ENCODE data around the gene TSPOAP1.

TSPOAP1 gene

DNA sequence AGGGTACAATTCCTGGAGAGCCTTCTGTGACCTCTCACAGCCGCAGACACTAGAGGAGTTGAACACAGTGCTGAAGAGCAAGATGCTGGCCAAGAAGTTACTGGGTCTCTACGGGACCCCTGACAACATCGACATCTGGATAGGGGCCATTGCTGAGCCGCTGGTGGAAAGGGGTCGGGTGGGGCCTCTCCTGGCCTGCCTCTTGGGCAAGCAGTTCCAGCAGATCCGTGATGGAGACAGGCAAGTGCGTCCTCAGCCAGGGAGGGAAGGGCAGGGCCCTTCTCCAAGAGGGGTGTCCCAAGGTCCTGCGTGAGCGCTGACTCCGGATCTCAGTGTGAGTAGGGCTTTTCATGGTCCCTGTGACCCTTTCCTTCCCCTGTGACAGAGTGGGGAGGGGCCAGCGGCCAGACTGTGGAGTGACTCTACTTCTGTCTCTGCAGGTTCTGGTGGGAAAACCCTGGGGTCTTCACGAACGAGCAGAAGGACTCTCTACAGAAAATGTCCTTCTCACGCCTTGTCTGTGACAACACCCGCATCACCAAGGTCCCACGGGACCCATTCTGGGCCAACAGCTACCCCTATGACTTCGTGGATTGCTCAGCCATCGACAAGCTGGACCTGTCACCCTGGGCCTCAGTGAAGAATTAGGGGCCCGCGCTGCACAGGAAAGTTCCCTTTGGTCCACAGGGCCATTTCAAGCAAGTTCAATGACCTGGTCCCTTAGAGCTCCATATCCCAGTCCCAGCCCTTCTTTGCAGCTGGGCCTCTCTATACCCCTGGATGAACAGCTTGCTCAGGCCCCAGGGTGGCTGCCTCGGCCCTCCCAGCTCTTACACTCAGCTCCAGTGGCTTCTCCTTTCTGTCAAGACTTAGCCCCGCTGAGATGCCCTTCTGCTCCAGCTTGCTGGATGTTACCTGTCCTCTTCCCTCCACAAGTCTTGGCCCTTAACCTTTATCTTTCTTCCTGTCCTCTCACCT is 61.0 kb downstream of the TSPOAP1 start:
- Histone ChIP-seq H2BK15ac (ENCODE audit: low read depth, poor library complexity, severe bottlenecking) (no peak overlapping the region), H3K4ac (ENCODE audit: low read depth in 1 of 2, low read length in 2 of 2) (no peak overlapping the region), H3K23ac (ENCODE audit: low read length in 2 of 2) (no peak overlapping the region), H3K27ac (ENCODE audit: low read length, poor library complexity, severe bottlenecking) (no peak overlapping the region), H3K4me2 (ENCODE audit: low read length, poor library complexity, severe bottlenecking) (no peak overlapping the region), H3K18ac (ENCODE audit: low read depth in 1 of 2, low read length in 2 of 2) (no peak overlapping the region), H3K79me1 (replicated peaks; ENCODE audit: low read length, poor library complexity, severe bottlenecking) (no peaks in the 10 kb centered on the region), H3K27me3 (ENCODE audit: control insufficient read depth in 1 of 2, insufficient read depth in 1 of 2, low read length in 2 of 2) (peaks cover 34 to 52% of the 10 kb centered on the region in 2 experiments), H3K9me3 (ENCODE audit: control insufficient read depth, low read length) (no peaks in the 10 kb centered on the region), H3K14ac (ENCODE audit: low read length in 2 of 2) (no peak overlapping the region), H3K36me3 (ENCODE audit: control insufficient read depth in 1 of 2, insufficient read depth in 2 of 2, low read depth in 1 of 2, low read length in 2 of 2) (no peaks in the 10 kb centered on the region), H2BK120ac (ENCODE audit: low read depth, low read length) (no peak overlapping the region), H3K4me1 (ENCODE audit: control insufficient read depth, insufficient read depth, low read depth, low read length) (no peaks in the 10 kb centered on the region), H2BK5ac (ENCODE audit: low read depth, low read length, poor library complexity, severe bottlenecking) (no peak overlapping the region), H3K4me3 (ENCODE audit: insufficient read depth in 1 of 2, low read depth in 1 of 2, low read length in 2 of 2) (no peak overlapping the region), H2AFZ (ENCODE audit: low read depth, low read length) (no peak overlapping the region), H2BK12ac (ENCODE audit: low read length in 2 of 2) (no peak overlapping the region), H2AK5ac (ENCODE audit: low read length, severe bottlenecking) (no peak overlapping the region), H3K9ac (ENCODE audit: low read length) (no peak overlapping the region), H4K91ac (ENCODE audit: low read length) (no peak overlapping the region), H4K8ac (ENCODE audit: low read length) (no peak overlapping the region)
- DNase-seq, result no peak
- WGBS, result 81% methylated on average over 22 of the region's 22 CpGs

DNA sequence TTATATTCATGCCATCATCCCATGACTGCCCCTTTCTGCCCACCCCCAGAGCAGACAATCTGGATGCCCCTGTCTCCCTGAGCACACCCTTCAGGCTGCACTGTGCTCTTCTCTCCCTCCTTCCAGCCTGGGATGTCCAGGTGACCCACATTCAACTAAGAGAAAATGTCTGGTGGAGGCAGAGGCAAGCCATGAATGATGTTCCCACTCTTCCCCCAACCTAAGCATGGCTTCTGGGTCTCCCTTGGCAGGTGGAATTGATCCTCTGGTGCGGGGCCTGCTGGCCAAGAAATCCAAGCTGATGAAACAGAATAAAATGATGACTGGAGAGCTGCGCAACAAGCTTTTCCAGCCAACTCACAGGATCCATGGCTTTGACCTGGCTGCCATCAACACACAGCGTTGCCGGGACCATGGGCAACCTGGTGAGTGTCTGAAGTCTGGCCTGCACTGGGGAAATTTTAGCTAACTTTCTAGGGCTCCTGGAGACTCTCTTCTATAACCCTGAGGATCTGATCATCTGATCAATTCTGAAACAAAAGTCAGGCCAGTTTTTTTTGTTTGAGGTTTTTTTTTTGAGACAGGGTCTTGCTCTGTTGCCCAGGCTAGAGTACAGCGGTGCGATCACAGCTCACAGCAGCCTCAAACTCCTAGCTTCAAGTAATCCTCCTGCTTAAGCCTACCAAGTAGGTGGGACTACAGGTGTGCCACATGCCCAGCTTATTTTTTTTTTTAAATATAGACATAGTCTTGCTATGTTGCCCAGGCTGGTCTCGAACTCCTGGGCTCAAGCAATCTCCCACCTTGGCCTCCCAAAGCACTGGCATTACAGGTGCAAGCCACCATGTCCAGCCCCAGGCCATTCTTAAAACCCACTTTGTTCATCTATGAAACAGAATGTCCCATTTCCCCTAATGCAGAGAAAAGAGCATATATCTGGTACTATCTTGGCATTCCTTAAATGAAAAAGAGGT is 62.4 kb downstream of the TSPOAP1 start:
- WGBS, result 85% methylated on average over 7 of the region's 7 CpGs
- no peak overlapping the region for H3K18ac ChIP-seq (ENCODE audit: low read depth in 1 of 2, low read length in 2 of 2)

DNA sequence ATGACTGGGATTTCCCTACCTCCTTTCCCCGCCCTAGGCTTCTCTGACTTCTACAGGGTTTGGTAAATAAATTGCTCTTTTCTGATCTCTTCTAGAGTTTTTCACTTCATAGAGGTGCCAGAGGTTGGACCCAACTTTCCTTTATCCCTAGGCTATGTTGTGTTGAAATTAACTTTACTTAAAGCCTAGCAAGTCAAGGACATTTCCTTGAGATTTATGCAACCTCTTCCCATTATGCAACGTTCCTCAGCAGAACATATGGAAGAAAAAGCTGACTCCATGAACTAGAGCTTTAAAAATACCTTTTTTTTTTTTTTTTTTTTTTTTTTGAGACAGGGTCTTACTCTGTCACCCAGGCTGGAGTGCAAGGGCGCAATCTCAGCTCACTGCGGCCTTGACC is 63.3 kb downstream of the TSPOAP1 start:
- Histone ChIP-seq H3K4me2 (ENCODE audit: low read length, poor library complexity, severe bottlenecking) (no peak overlapping the region), H3K14ac (ENCODE audit: low read length in 2 of 2) (no peak overlapping the region), H2AK5ac (ENCODE audit: low read length, severe bottlenecking) (no peak overlapping the region), H3K23ac (ENCODE audit: low read length in 2 of 2) (no peak overlapping the region), H3K18ac (ENCODE audit: low read depth in 1 of 2, low read length in 2 of 2) (no peak overlapping the region), H2BK120ac (ENCODE audit: low read depth, low read length) (no peak overlapping the region), H2BK12ac (ENCODE audit: low read length in 2 of 2) (no peak overlapping the region), H3K4me3 (ENCODE audit: insufficient read depth in 1 of 2, low read depth in 1 of 2, low read length in 2 of 2) (no peak overlapping the region), H3K27ac (ENCODE audit: low read length, poor library complexity, severe bottlenecking) (no peak overlapping the region), H3K4ac (ENCODE audit: low read depth in 1 of 2, low read length in 2 of 2) (no peak overlapping the region), H3K79me1 (replicated peaks; ENCODE audit: low read length, poor library complexity, severe bottlenecking) (no peaks in the 10 kb centered on the region), H4K91ac (ENCODE audit: low read length) (no peak overlapping the region), H3K4me1 (ENCODE audit: control insufficient read depth, insufficient read depth, low read depth, low read length) (no peaks in the 10 kb centered on the region), H2AFZ (ENCODE audit: low read depth, low read length) (no peak overlapping the region), H3K9me3 (ENCODE audit: control insufficient read depth, low read length) (no peaks in the 10 kb centered on the region), H2BK5ac (ENCODE audit: low read depth, low read length, poor library complexity, severe bottlenecking) (no peak overlapping the region), H3K9ac (ENCODE audit: low read length) (no peak overlapping the region), H4K8ac (ENCODE audit: low read length) (no peak overlapping the region), H3K36me3 (ENCODE audit: control insufficient read depth in 1 of 2, insufficient read depth in 2 of 2, low read depth in 1 of 2, low read length in 2 of 2) (no peaks in the 10 kb centered on the region), H3K27me3 (ENCODE audit: control insufficient read depth in 1 of 2, insufficient read depth in 1 of 2, low read length in 2 of 2) (peaks cover 34 to 70% of the 10 kb centered on the region in 2 experiments), H2BK15ac (ENCODE audit: low read depth, poor library complexity, severe bottlenecking) (no peak overlapping the region)
- WGBS, result 68% methylated on average over 3 of the region's 4 CpGs
- DNase-seq, result no peak

More for the DNA sequence above, 62.4 kb downstream of the TSPOAP1 start:
- Histone ChIP-seq H3K14ac (ENCODE audit: low read length in 2 of 2) (no peak overlapping the region), H2BK12ac (ENCODE audit: low read length in 2 of 2) (no peak overlapping the region), H2BK15ac (ENCODE audit: low read depth, poor library complexity, severe bottlenecking) (no peak overlapping the region), H3K4ac (ENCODE audit: low read depth in 1 of 2, low read length in 2 of 2) (no peak overlapping the region), H3K36me3 (ENCODE audit: control insufficient read depth in 1 of 2, insufficient read depth in 2 of 2, low read depth in 1 of 2, low read length in 2 of 2) (no peaks in the 10 kb centered on the region), H2AFZ (ENCODE audit: low read depth, low read length) (no peak overlapping the region), H3K9ac (ENCODE audit: low read length) (no peak overlapping the region), H3K4me2 (ENCODE audit: low read length, poor library complexity, severe bottlenecking) (no peak overlapping the region), H3K23ac (ENCODE audit: low read length in 2 of 2) (no peak overlapping the region), H4K91ac (ENCODE audit: low read length) (no peak overlapping the region), H3K79me1 (replicated peaks; ENCODE audit: low read length, poor library complexity, severe bottlenecking) (no peaks in the 10 kb centered on the region), H3K9me3 (ENCODE audit: control insufficient read depth, low read length) (no peaks in the 10 kb centered on the region), H2AK5ac (ENCODE audit: low read length, severe bottlenecking) (no peak overlapping the region), H2BK120ac (ENCODE audit: low read depth, low read length) (no peak overlapping the region), H2BK5ac (ENCODE audit: low read depth, low read length, poor library complexity, severe bottlenecking) (no peak overlapping the region), H3K27me3 (ENCODE audit: control insufficient read depth in 1 of 2, insufficient read depth in 1 of 2, low read length in 2 of 2) (peaks cover 39 to 66% of the 10 kb centered on the region in 2 experiments), H3K27ac (ENCODE audit: low read length, poor library complexity, severe bottlenecking) (no peak overlapping the region), H3K4me3 (ENCODE audit: insufficient read depth in 1 of 2, low read depth in 1 of 2, low read length in 2 of 2) (no peak overlapping the region), H4K8ac (ENCODE audit: low read length) (no peak overlapping the region), H3K4me1 (ENCODE audit: control insufficient read depth, insufficient read depth, low read depth, low read length) (no peaks in the 10 kb centered on the region)
- DNase-seq, result no peak
